GM19452 (cell line): ENCODE measurements around the gene THPO.

ENCODE experiments used
- ATAC-seq: cut with Tn5 transposase; IDR thresholded peaks from one replicate; pipeline ENCODE4 v1.9.1; 2021; ENCODE audit not compliant: unreplicated experiment

Gene THPO

DNA sequence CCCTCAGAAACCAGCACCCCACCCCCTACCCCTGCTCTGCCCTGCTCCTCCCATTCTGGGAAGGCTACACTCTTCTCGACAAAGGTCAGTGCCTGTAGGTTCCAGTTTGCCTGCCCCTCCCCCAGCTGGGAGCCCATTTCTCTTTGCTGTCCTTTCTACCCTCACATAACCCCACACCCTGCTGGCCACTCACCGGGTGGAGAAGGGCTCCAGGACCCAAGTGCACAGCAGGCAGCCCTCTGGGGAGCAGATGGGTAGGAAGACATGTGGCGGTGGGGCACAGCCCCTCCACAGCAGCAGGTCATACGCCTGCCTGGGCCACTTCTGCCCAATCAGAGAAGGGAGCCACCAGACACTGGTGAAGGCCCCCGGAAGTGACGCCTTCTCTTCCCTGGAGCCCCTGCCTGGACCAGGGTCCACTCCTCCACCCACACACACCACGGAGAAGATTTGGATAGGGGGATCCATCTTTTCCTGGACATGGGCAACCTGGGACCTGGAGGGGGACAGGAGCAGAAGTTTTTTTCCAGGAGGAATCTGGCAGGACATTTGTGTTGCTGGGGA is at the start of gene THPO:
THPO (minus strand) TSS at position 326 of the 564 bp plus-strand sequence. CDS start 1,948 bp downstream, outside the sequence.
- ATAC-seq: no peak

- ATAC-seq: no peak
These were observed 48.7 kb upstream of the THPO start for GRCh38 chr3:184426691-184427141.

- ATAC-seq: no peak
These were observed 45.6 kb upstream of the THPO start for GRCh38 chr3:184423561-184423960.

- ATAC-seq: no peak
These were observed 41.2 kb upstream of the THPO start for GRCh38 chr3:184419171-184419570.

GRCh38 chr3:184417619-184418327 is 39.8 kb upstream of the THPO start:
- peak; percentile 70 for ATAC-seq

- ATAC-seq: no peak
These were observed 37.1 kb upstream of the THPO start for GRCh38 chr3:184415203-184415490.

DNA sequence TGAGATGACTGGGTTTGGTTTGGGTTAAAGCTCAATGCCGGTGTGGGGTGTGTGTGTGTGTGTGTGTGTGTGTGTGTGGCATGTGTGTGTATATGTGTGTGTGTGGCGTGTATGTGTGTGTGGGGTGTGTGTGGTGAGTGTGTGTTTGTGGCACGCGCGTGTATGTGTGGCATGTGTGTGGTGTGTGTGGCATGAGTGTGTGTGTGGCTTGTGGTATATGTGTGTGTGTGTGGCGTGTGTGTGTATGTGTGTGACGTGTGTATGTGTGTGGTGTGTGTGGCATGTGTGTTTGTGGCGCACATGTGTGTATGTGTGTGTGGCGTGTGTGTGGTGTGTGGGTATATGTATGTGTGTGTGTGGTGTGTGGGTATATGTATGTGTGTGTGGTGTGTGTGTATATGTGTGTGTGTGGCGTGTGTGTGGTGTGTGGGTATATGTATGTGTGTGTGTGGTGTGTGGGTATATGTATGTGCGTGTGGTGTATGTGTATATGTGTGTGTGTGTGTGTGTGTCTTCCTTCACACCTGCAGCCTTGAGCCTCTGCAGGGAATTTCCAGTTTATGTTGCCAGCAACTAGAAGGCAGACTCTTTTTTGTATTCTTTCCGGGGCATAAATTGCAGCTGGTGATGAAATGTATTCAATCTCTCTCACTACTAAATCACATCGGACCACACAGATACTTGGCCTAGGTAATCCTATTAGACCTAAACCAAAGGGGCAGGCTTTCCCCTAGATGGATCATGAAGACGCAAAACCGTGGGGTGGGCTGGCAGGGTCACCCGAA is 36.6 kb upstream of the THPO start:
- no peak for ATAC-seq

DNA sequence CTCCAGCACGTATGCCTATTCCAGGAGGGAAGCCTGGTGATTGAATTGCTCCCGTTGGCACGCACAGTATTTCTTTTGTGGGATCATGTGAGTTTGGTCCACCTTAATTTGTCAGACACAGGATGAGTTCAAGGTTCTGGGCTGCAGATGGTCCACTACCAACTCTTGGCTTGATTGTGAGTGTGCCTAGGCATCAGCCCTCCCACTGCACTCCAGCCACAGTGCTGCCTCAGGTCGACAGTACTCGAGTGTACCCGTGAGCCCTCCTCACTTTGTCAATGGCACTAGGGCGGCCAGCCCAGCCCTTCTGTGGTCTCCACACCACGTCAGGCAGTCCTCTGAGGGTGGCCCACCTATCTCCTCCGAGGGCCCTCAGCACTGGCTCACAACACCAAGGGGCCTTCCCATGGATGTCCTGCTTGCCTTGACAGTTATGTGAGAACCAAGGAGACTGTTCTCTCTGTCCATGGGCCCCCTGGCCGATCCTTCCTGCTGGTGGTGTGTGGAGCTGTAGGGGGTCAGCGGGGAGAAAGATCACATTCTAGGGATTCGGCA is 32.0 kb upstream of the THPO start:
- ATAC-seq: no peak

- ATAC-seq: no peak
These were observed 31.4 kb upstream of the THPO start for GRCh38 chr3:184409331-184409926.

DNA sequence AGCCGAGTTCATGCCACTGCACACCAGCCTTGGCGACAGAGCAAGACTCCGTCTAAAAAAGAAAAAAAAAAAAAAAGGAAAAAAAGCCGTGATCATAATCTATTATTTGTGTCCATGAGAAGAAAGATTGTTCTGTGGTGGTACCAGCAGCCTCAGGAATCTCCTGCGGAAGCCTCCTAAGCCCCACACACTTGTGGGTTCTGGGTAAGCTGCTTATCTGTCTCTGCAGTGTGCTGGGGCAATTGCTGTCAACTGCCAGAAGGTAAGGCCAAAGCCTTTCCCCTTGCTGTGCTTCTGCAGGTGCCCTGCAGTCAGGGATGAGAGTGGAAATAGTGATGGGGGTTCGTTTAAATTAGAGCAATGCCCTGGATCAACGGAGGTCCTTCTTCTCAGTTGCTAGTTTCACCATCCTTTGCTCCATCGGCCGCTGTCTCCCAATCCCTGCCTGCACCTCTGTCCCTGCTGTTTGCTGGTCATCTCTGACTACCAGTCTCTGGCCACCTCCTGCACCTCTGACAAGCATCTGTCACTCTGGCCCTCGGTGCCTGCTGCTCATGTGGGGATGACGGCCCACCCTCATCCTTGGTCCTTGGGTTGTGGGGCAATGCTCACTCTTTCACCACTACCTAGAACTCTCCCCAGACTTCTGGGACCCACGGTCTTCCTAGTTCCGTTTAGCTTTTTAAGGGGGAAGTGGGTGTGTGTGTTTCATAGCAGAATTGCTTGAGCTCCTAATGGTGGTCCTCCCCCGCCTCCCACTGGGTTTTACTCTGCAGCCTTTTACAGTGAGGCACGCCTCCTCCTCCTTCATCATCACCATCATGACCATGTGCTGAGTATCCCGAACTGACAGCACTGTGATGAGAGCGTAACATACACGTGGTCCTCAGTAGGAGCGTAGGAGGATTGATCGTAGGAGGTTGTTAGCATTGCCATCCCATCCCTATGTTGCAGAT is 27.3 kb upstream of the THPO start:
- no peak for ATAC-seq

DNA sequence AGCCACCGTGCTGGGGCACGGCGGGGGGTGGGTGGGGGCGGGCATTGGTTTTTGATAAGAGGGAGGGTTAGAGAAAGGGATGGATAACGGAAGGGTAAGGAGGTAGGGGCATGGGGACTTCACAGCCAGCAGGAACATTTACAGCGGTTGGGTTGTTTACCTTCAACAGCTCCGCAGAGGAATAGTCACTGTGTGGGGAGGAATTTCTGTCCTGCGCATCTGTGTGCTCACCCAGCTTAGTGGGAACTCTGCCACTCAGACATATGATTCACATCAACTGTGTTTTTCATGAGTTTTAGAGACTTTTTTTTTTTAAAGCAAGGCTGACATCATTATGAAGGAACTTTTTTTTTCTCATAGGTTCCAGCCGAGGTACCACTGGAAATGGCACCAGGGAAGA is 21.4 kb upstream of the THPO start:
- ATAC-seq: no peak

- ATAC-seq: no peak
These were observed 17.3 kb upstream of the THPO start for GRCh38 chr3:184395320-184395660.

GRCh38 chr3:184391266-184391665 is 13.3 kb upstream of the THPO start:
- ATAC-seq: no peak

GRCh38 chr3:184389935-184390528 is 12.0 kb upstream of the THPO start:
- no peak for ATAC-seq

DNA sequence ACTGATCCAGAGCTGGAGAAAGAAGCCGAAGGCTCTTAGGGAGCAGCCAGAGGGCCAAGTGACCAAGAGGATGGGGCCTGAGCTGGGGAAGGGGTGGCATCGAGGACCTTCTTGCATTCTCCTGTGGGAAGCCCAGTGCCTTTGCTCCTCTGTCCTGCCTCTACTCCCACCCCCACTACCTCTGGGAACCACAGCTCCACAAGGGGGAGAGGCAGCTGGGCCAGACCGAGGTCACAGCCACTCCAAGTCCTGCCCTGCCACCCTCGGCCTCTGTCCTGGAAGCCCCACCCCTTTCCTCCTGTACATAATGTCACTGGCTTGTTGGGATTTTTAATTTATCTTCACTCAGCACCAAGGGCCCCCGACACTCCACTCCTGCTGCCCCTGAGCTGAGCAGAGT is 11.4 kb upstream of the THPO start:
- no peak for ATAC-seq

- ATAC-seq: no peak
These were observed 10.9 kb upstream of the THPO start for GRCh38 chr3:184388936-184389230.

DNA sequence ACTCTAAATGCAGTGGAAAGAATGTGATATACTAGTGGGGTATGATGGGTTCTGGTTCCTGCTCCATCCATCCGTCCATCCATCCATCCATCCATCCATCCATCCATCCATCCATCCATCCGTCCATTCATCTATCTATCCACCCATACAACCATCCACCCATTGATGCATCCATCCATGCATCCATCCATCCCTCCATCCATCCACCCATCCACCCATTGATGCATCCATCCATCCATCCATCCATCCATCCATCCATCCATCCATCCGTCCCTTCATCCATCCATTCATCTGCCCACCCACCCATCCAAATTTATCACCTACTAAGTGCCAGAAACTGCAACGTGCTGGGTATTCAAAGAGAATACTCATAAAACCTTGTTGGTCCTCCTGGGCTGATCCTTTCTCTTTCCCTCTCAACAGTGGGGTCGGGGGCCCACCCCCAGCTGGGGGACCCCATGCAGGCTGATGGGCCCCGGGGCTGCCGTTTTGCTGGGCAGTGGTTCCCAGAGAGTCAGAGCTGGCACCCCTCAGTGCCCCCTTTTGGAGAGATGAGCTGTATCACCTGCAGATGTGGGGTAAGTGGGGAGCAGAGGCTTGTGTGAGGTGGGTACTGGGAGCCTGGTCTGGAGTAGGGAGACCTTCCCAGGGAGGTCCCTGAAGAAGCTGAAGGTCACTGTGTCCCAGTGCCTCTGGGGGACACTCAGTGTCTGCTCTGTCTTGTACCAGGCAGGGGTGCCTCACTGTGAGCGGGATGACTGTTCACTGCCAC is 10.3 kb upstream of the THPO start:
- ATAC-seq: no peak

DNA sequence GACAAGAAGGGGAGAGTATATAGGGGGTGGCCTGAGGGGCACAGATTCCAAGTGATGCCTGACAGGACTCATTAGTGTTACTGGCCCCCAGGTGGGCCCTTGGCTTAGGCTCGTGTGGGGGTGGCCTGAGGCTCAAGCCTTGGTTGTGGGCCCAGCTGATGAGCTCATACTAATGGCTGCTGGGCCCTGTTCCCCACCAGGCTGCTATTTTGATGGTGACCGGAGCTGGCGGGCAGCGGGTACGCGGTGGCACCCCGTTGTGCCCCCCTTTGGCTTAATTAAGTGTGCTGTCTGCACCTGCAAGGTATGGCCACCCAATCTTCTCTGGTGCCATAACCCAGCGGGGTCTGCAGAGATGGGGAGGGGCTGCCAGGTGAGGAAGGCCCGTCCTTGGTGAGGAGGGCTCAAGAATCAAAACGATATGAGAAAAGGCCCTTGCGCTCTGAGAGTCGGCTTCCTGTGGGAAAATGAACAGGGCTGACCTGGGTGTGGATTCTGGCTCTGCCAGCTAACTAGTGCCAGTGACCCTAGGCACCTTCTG is 9.2 kb upstream of the THPO start:
- ATAC-seq: no peak

GRCh38 chr3:184386047-184386806 is 8.2 kb upstream of the THPO start:
- no peak for ATAC-seq
